Endothelial cell of umbilical vein (primary cell): Measurements from ENCODE around the gene DHX29. TPM values are rescaled to one million over a fixed set of nuclear protein-coding genes. Genes with fewer than 3 reads are reported as not detected.
A peak's percentile ranks its signal among the peaks of the same experiment; 100 is the strongest.

ENCODE experiments used
- BruUV-seq: library from RNA; stranded (reverse); fragments of 400-500 nt; replicated peaks from 2 replicates; lab custom pipeline; 2021; lab: Mats Ljungman, UMichigan
- CTCF ChIA-PET: fragments of 300-600, 350-600 bp; sonication (Branson Sonifier 250); formaldehyde crosslinking; loops from one replicate; lab custom pipeline; 2021; ENCODE audit warnings: antibody characterized with exemption, inconsistent platforms; lab: Charles Lee
- POLR2A ChIA-PET: fragments of 300-600, 350-600 bp; sonication (Branson Sonifier 250); formaldehyde crosslinking; loops from one replicate; lab custom pipeline; 2021; ENCODE audit warnings: antibody characterized with exemption, inconsistent platforms; lab: Charles Lee
- DNase-seq: peaks from one replicate; pipeline ENCODE4 v3.0.0-alpha.2; 2011; ENCODE audit warnings: low read depth, low spot score
- FAIRE-seq: peaks from 2 replicates; lab custom pipeline; 2011; peaks lifted over from hg19 to GRCh38; lab: Jason Lieb, UNC
- H2AFZ ChIP-seq: 2 replicates; pipeline ENCODE4 v1.6.0; 2012; ENCODE audit warnings: low read depth, low read length, control low read depth, inconsistent platforms
- H3K27ac ChIP-seq: 2 replicates; pipeline ENCODE4 v1.5.1; 2011; ENCODE audit warnings: low read depth, mild to moderate bottlenecking, control low read depth, low read length, moderate library complexity; ENCODE audit not compliant: insufficient read depth
- H3K27me3 ChIP-seq, 2 experiments: 2 replicates each; pipeline versions ENCODE4 v1.6.0 to v1.6.1; 2011; ENCODE audit warnings: low read length in 2 of 2, mixed read lengths in 1 of 2; ENCODE audit not compliant: control insufficient read depth in 2 of 2, insufficient read depth in 2 of 2
- H3K36me3 ChIP-seq, 2 experiments: 2 replicates in 1 of 2; 3 replicates in 1 of 2; pipeline ENCODE4 v1.5.1; 2011; ENCODE audit warnings: low read length in 2 of 2, mild to moderate bottlenecking in 1 of 2, moderate library complexity in 1 of 2; ENCODE audit not compliant: control insufficient read depth in 2 of 2, insufficient read depth in 2 of 2; ENCODE audit errors: extremely low read depth in 1 of 2
- H3K4me1 ChIP-seq: 3 replicates; pipeline ENCODE4 v1.5.1; 2011; ENCODE audit warnings: mild to moderate bottlenecking, low read length; ENCODE audit not compliant: control insufficient read depth, insufficient read depth; ENCODE audit errors: extremely low read depth
- H3K4me2 ChIP-seq: 2 replicates; pipeline ENCODE4 v1.6.1; 2011; ENCODE audit warnings: low read length, control low read depth, mixed read lengths; ENCODE audit not compliant: insufficient read depth
- H3K4me3 ChIP-seq, 3 experiments: fragments of 200-600 bp in 1 of 3; sonication (generic), shearing (Covaris generic) in 1 of 3; replicated peaks in 1 of 3; 2 replicates each; pipeline ENCODE4 v1.5.1; 2011 to 2016; ENCODE audit warnings: control low read depth in 3 of 3, low read length in 3 of 3, mild to moderate bottlenecking in 2 of 3, inconsistent platforms in 1 of 3, low read depth in 1 of 3, moderate library complexity in 1 of 3; ENCODE audit not compliant: insufficient read depth in 1 of 3
- H3K79me2 ChIP-seq: 2 replicates; pipeline ENCODE4 v1.6.0; 2012; ENCODE audit warnings: low read length, inconsistent platforms; ENCODE audit not compliant: control insufficient read depth, insufficient read depth
- H3K9ac ChIP-seq: replicated peaks from 2 replicates; pipeline ENCODE3; 2011; ENCODE audit warnings: low read length, control low read depth; ENCODE audit not compliant: insufficient read depth; ENCODE audit errors: extremely low read depth
- H3K9me1 ChIP-seq: replicated peaks from 3 replicates; pipeline ENCODE4 v1.6.0; 2011; ENCODE audit warnings: mild to moderate bottlenecking, low read length; ENCODE audit not compliant: control insufficient read depth, insufficient read depth; ENCODE audit errors: extremely low read depth
- H3K9me3 ChIP-seq: replicated peaks from 2 replicates; pipeline ENCODE4 v1.5.1; 2012; ENCODE audit warnings: low read length, inconsistent platforms; ENCODE audit not compliant: control insufficient read depth, insufficient read depth
- H4K20me1 ChIP-seq: replicated peaks from 2 replicates; pipeline ENCODE3; 2011; ENCODE audit warnings: mild to moderate bottlenecking, low read length; ENCODE audit not compliant: control insufficient read depth, insufficient read depth; ENCODE audit errors: extremely low read depth
- EZH2 ChIP-seq: IDR thresholded peaks from 2 replicates; pipeline ENCODE4 v1.6.1; 2012; ENCODE audit warnings: borderline replicate concordance, low read depth, mild to moderate bottlenecking, moderate library complexity, low read length, inconsistent platforms; ENCODE audit not compliant: severe bottlenecking
- JUN ChIP-seq: IDR thresholded peaks from 2 replicates; pipeline ENCODE4 v1.6.1; 2011; ENCODE audit warnings: borderline replicate concordance, low read depth; ENCODE audit not compliant: insufficient read length, insufficient read depth
- MYC ChIP-seq: IDR thresholded peaks from one replicate; pipeline ENCODE4 v1.6.1; 2011; ENCODE audit warnings: mild to moderate bottlenecking, low read depth, low read length
- dilution Hi-C: fragments of 300-500 bp; cut with MboI; formaldehyde crosslinking; loops from one replicate; pipeline ENCODE4 v1.15.0; 2019; ENCODE audit warnings: low sequenced_read_pairs; ENCODE audit not compliant: extremely low pct_ligation_motif_present
- intact Hi-C: fragments of 100-400 bp; cut with micrococcal nuclease; formaldehyde crosslinking; loops from one replicate; pipeline ENCODE4 v1.10.0; 2022
- polyA plus RNA-seq, 4 experiments: library from polyadenylated mRNA; depleted of rRNA in 3 of 4; stranded (reverse) in 3 of 4; unstranded in 1 of 4; fragments of >200 nt; gene quantifications; 2 replicates each; pipeline versions ENCODE4 v1.2.1 to v1.2.3, GENCODE V29; 2011 to 2012; ENCODE audit warnings: missing spikeins in 1 of 4
- total RNA-seq: library from RNA; stranded (reverse); gene quantifications from 2 replicates; pipeline ENCODE4 v1.2.3, GENCODE V29; 2021

The DHX29 gene
- total and polyA plus RNA-seq, 2 donors (not counting 3 experiments of a cell fraction or from before 2014, with no cell fraction given) = 4.7 to 32.8 TPM

- Histone ChIP-seq H3K4me3 (peak overlapping the region; percentile 44 to 70 (median 53)), H2AFZ (peak overlapping the region; percentile 45), H3K4me2 (peak overlapping the region; percentile 93), H3K9me1 (no peaks in the 10 kb centered on the region), H3K27ac (no peak overlapping the region), H3K9ac (no peak overlapping the region), H3K27me3 (peaks cover 51 to 54% of the 10 kb centered on the region in 2 experiments), H3K36me3 (no peaks in the 10 kb centered on the region), H3K79me2 (no peaks in the 10 kb centered on the region), H4K20me1 (no peaks in the 10 kb centered on the region), H3K9me3 (no peaks in the 10 kb centered on the region), H3K4me1 (peaks cover 28% of the 10 kb centered on the region)
- DNase-seq (peak; percentile 24), FAIRE-seq (peak; percentile 38)
- ChIA-PET POLR2A (no interaction called here), CTCF (interaction anchor here (0.6 to 2.6 kb wide), 9 partner anchors 8 to 872 kb away, joined by 3 to 11 read pairs (median 3); partner anchors contain the start of genes CDC20B and GPX8)
- TF ChIP-seq JUN = no peak
- TF ChIP-seq MYC = no peak
- no TSS peak for BruUV-seq
- dilution Hi-C loops = loop anchor here (10.0 kb wide), 1 partner anchor 68 kb away; the partner anchor contains the start of gene GPX8
- intact Hi-C loops = loop anchor here (2.0 to 5.0 kb wide), 3 partner anchors 60 to 300 kb away; partner anchors contain the start of genes CDC20B, DHX29, MTREX and PLPP1
These were observed 75.1 kb downstream of the DHX29 start for GRCh38 chr5:55232271-55232984.

GRCh38 chr5:55231919-55232270 lies 75.6 kb downstream of the DHX29 start:
- Histone ChIP-seq H3K4me1 (peaks cover 29% of the 10 kb centered on the region), H3K27ac (no peak overlapping the region), H3K9ac (no peak overlapping the region), H2AFZ (no peak overlapping the region), H4K20me1 (no peaks in the 10 kb centered on the region), H3K9me3 (no peaks in the 10 kb centered on the region), H3K79me2 (no peaks in the 10 kb centered on the region), H3K4me3 (peak overlapping the region in 1 of 3 experiments; percentile 44), H3K36me3 (no peaks in the 10 kb centered on the region), H3K4me2 (no peak overlapping the region), H3K27me3 (peaks cover 52 to 58% of the 10 kb centered on the region in 2 experiments), H3K9me1 (no peaks in the 10 kb centered on the region)
- POLR2A ChIA-PET = no interaction called here
- BruUV-seq = no TSS peak
- FAIRE-seq = peak; percentile 48
- CTCF ChIA-PET = interaction anchor here (0.6 to 2.6 kb wide), 6 partner anchors 11 to 72 kb away, joined by 3 to 11 read pairs (median 4); partner anchors contain the start of genes CDC20B and GPX8
- peak; percentile 52 for DNase-seq
- no peak for TF ChIP-seq JUN
- TF ChIP-seq EZH2 = peak; percentile 53
- dilution Hi-C loops = loop anchor here (10.0 kb wide), 1 partner anchor 67 kb away; the partner anchor contains the start of gene GPX8
- intact Hi-C loops = loop anchor here (2.0 to 5.0 kb wide), 3 partner anchors 59 to 300 kb away; partner anchors contain the start of genes CDC20B, DHX29, MTREX and PLPP1
